GM21367 (cell line): ENCODE data around the gene KIF13A.
"Not testable (repeated sequence)": the region's sequence is repeated elsewhere in the genome, so short reads cannot be mapped to it uniquely, and the experiment has no call there.

ENCODE experiments used
- ATAC-seq: cut with Tn5 transposase; IDR thresholded peaks from one replicate; pipeline ENCODE4 v1.9.1; 2021; ENCODE audit not compliant: unreplicated experiment

KIF13A gene

GRCh38 chr6:17878734-17879133 is 108.7 kb downstream of the KIF13A start:
- no peak for ATAC-seq

- ATAC-seq, result no peak
These were observed 109.5 kb downstream of the KIF13A start for GRCh38 chr6:17877895-17878440.

- ATAC-seq, result no peak
These were observed 110.1 kb downstream of the KIF13A start for GRCh38 chr6:17877196-17877894.

- ATAC-seq, result no peak
These were observed 112.7 kb downstream of the KIF13A start for GRCh38 chr6:17874753-17875152.

- no peak for ATAC-seq
These were observed 114.5 kb downstream of the KIF13A start for GRCh38 chr6:17872908-17873307.

GRCh38 chr6:17871836-17872235 is 115.6 kb downstream of the KIF13A start:
- no peak for ATAC-seq

GRCh38 chr6:17871189-17871519 is 116.3 kb downstream of the KIF13A start:
- no peak for ATAC-seq

GRCh38 chr6:17870300-17871188 is 116.9 kb downstream of the KIF13A start:
- no peak for ATAC-seq

GRCh38 chr6:17869753-17870050 is 117.7 kb downstream of the KIF13A start:
- no peak for ATAC-seq

GRCh38 chr6:17869010-17869752 is 118.3 kb downstream of the KIF13A start:
- no peak for ATAC-seq

GRCh38 chr6:17867880-17868279 is 119.6 kb downstream of the KIF13A start:
- no peak for ATAC-seq

- no peak for ATAC-seq
These were observed 120.5 kb downstream of the KIF13A start for GRCh38 chr6:17866876-17867444.

- no peak for ATAC-seq
These were observed 121.4 kb downstream of the KIF13A start for GRCh38 chr6:17865798-17866725.

GRCh38 chr6:17865243-17865642 is 122.2 kb downstream of the KIF13A start:
- no peak for ATAC-seq

- no peak for ATAC-seq
These were observed 123.3 kb downstream of the KIF13A start for GRCh38 chr6:17863901-17864754.

- ATAC-seq, result no peak
These were observed 126.1 kb downstream of the KIF13A start for GRCh38 chr6:17861361-17861760.

GRCh38 chr6:17859846-17860245 is 127.6 kb downstream of the KIF13A start:
- ATAC-seq, result no peak

- no peak for ATAC-seq
These were observed 128.9 kb downstream of the KIF13A start for GRCh38 chr6:17858584-17858983.

- ATAC-seq, result not testable (repeated sequence)
These were observed 130.2 kb downstream of the KIF13A start for GRCh38 chr6:17857188-17857587.
